ENCODE data around the gene CFAP74. TPM values are rescaled to one million over a fixed set of nuclear protein-coding genes. Genes with fewer than 3 reads are reported as not detected.

Gene CFAP74
- total RNA-seq, 2 experiments from 2014 or later = not detected

- H3K4me1 Mint-ChIP-seq = no peaks in the 10 kb centered on the region
- H3K36me3 Mint-ChIP-seq (ENCODE audit: low read depth) = peaks cover 5% of the 10 kb centered on the region
- CTCF ChIA-PET = no interaction called here
- H3K27ac Mint-ChIP-seq = no peak overlapping the region
- POLR2A ChIA-PET = no interaction called here
- H3K9me3 Mint-ChIP-seq = peaks cover 16% of the 10 kb centered on the region
- DNase-seq = no peak
- H3K4me3 Mint-ChIP-seq = no peak overlapping the region
- H3K27me3 Mint-ChIP-seq = no peaks in the 10 kb centered on the region
Observed at GRCh38 chr1:1929639-1930545, 73.7 kb downstream of the CFAP74 start.

GRCh38 chr1:1929102-1929638 lies 74.4 kb downstream of the CFAP74 start:
- H3K9me3 Mint-ChIP-seq = peaks cover 8% of the 10 kb centered on the region
- H3K36me3 Mint-ChIP-seq (ENCODE audit: low read depth) = peaks cover 2% of the 10 kb centered on the region
- no peak overlapping the region for H3K4me3 Mint-ChIP-seq
- no peak overlapping the region for H3K27ac Mint-ChIP-seq
- POLR2A ChIA-PET = no interaction called here
- no peaks in the 10 kb centered on the region for H3K4me1 Mint-ChIP-seq
- CTCF ChIA-PET = no interaction called here
- no peaks in the 10 kb centered on the region for H3K27me3 Mint-ChIP-seq
- no peak for DNase-seq

DNA sequence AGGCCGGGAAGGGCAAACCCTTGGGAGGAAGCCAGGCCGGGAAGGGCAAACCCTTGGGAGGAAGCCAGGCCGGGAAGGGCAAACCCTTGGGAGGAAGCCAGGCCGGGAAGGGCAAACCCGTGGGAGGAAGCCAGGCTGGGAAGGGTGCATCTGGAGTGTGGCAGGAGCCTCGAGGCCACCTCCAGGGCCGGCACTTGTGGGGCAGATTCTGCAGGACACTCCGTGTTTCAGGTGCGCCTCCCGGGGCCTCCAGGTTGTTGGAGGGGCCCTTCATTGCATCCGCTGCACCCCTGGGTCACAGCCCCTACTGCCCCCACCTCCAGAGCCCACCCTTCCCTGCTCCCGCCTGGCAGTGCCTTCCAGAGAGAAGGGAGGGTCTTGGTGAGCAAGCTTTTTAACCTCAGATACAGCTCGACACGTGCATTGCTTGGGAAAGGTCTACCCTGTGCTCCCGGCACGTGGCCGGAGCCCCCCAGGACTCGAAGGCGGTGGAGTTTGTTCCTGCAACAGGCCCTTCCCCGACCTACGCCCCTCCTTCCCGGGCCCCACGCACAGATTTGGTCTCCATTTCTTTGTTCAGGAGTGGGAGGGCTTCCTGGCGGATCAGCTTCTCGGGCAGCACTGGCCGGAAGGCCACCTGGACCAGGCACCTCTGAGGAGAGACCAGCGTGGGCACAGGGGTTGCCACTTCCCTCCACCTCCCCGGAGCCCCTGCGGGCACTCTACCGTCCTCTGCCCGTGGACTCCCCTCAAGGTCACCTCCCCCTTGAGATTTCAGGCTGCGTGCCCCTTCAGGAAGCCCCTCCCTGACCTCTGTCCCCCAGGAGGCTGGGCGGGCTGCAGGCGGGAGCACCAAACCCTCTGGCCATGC lies 75.1 kb downstream of the CFAP74 start:
- no peaks in the 10 kb centered on the region for H3K36me3 Mint-ChIP-seq (ENCODE audit: low read depth)
- no peak overlapping the region for H3K27ac Mint-ChIP-seq
- POLR2A ChIA-PET = no interaction called here
- H3K27me3 Mint-ChIP-seq = no peaks in the 10 kb centered on the region
- H3K9me3 Mint-ChIP-seq = peaks cover 1% of the 10 kb centered on the region
- no peak overlapping the region for H3K4me3 Mint-ChIP-seq
- H3K4me1 Mint-ChIP-seq = no peaks in the 10 kb centered on the region
- CTCF ChIA-PET = no interaction called here
- DNase-seq = no peak

- H3K4me3 Mint-ChIP-seq = no peak overlapping the region
- no peaks in the 10 kb centered on the region for H3K27me3 Mint-ChIP-seq
- H3K9me3 Mint-ChIP-seq = no peaks in the 10 kb centered on the region
- POLR2A ChIA-PET = no interaction called here
- CTCF ChIA-PET = no interaction called here
- H3K27ac Mint-ChIP-seq = no peak overlapping the region
- DNase-seq = no peak
- no peaks in the 10 kb centered on the region for H3K36me3 Mint-ChIP-seq (ENCODE audit: low read depth)
- no peaks in the 10 kb centered on the region for H3K4me1 Mint-ChIP-seq
Observed at GRCh38 chr1:1927751-1928150, 75.8 kb downstream of the CFAP74 start.

DNA sequence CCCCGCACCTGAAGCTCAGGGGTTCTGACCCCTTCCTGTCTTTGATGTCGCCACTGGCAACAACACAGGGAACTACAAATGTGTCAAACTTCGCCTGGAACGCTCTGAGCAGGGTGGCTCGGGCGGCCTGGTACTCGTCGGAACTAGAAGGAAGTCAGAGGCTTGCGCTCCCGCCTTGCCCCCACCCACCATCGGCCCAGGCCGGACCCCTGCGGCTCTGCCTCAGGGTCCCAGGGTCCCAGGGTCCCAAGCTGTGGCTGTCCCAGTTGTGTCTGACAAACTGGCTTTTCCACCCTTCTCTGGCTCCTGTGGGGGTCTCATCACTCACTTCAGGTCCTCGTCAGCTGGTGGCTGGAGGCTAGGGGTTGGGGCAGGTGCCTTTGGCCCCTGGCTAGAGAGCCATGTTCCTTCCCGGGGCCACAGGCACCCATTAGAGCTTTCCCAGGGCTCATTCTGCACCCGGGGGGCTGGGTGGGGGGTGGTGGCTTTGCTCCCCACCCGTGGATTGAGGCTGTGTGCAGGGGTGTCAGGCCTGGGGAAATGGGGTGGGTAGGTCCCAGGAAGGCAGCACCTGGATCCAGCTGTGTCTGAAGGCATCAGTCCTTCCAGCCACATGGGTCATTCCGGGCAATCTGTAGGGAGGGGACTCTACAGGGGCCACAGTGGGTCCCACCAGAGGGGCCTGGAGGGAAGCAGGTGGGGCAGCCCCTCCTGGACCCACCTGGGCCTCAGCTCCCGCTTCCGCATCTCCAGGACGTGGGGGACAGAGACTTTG lies 76.5 kb downstream of the CFAP74 start:
- H3K9me3 Mint-ChIP-seq = no peaks in the 10 kb centered on the region
- H3K4me1 Mint-ChIP-seq = no peaks in the 10 kb centered on the region
- CTCF ChIA-PET = no interaction called here
- no peak overlapping the region for H3K27ac Mint-ChIP-seq
- no peaks in the 10 kb centered on the region for H3K27me3 Mint-ChIP-seq
- DNase-seq = no peak
- H3K4me3 Mint-ChIP-seq = no peak overlapping the region
- H3K36me3 Mint-ChIP-seq (ENCODE audit: low read depth) = no peaks in the 10 kb centered on the region
- POLR2A ChIA-PET = no interaction called here

- no peaks in the 10 kb centered on the region for H3K9me3 Mint-ChIP-seq
- CTCF ChIA-PET = no interaction called here
- H3K36me3 Mint-ChIP-seq (ENCODE audit: low read depth) = no peaks in the 10 kb centered on the region
- H3K4me3 Mint-ChIP-seq = no peak overlapping the region
- H3K4me1 Mint-ChIP-seq = no peaks in the 10 kb centered on the region
- H3K27me3 Mint-ChIP-seq = no peaks in the 10 kb centered on the region
- no peak overlapping the region for H3K27ac Mint-ChIP-seq
- no peak for DNase-seq
- POLR2A ChIA-PET = no interaction called here
Observed at GRCh38 chr1:1926346-1926811, 77.2 kb downstream of the CFAP74 start.

GRCh38 chr1:1925437-1926345 lies 77.9 kb downstream of the CFAP74 start:
- DNase-seq = no peak
- Mint-ChIP-seq H3K4me3 (no peak overlapping the region), H3K9me3 (no peaks in the 10 kb centered on the region), H3K36me3 (ENCODE audit: low read depth) (no peaks in the 10 kb centered on the region), H3K27ac (no peak overlapping the region), H3K27me3 (no peaks in the 10 kb centered on the region), H3K4me1 (no peaks in the 10 kb centered on the region)
- ChIA-PET POLR2A (no interaction called here), CTCF (no interaction called here)

DNA sequence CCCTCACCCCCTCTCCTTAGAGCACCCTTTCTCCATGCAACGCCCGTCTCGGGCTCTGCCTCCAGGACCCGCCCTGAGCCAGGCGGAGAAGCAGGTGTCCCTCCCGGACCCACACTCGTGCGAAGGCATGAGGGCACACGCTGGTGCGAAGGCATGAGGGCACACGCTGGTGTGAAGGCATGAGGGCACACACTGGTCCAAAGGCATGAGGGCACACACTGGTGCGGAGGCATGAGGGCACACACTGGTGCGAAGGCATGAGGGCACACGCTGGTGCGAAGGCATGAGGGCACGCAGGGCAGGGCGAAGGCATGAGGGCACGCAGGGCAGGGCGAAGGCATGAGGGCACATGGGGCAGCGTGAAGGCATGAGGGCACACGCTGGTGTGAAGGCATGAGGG lies 78.7 kb downstream of the CFAP74 start:
- ChIA-PET POLR2A (no interaction called here), CTCF (no interaction called here)
- H3K9me3 Mint-ChIP-seq = no peaks in the 10 kb centered on the region
- no peak for DNase-seq
- H3K36me3 Mint-ChIP-seq (ENCODE audit: low read depth) = no peaks in the 10 kb centered on the region
- no peak overlapping the region for H3K4me3 Mint-ChIP-seq
- no peaks in the 10 kb centered on the region for H3K27me3 Mint-ChIP-seq
- no peak overlapping the region for H3K27ac Mint-ChIP-seq
- H3K4me1 Mint-ChIP-seq = no peaks in the 10 kb centered on the region

DNA sequence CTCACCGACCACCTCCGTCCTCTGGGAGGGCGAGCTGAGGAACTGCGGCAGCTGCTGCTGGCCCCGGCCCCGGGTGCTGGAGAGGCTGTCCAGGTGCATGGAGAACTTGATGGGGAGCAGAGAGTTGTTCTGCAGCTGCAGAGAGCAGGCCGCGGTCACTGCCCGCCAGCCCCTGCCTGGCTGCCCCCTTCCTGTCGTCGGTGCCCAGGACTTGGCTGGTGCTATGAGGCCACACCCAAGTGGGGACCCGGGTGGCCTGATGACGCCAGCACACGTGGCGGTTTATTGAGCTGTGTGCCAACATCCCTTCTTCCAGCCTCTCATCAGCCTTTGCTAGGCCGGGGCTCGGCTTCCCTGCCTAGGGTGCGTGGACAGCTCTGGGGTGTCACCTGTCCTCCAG lies 79.2 kb downstream of the CFAP74 start:
- no peak for DNase-seq
- ChIA-PET POLR2A (no interaction called here), CTCF (no interaction called here)

DNA sequence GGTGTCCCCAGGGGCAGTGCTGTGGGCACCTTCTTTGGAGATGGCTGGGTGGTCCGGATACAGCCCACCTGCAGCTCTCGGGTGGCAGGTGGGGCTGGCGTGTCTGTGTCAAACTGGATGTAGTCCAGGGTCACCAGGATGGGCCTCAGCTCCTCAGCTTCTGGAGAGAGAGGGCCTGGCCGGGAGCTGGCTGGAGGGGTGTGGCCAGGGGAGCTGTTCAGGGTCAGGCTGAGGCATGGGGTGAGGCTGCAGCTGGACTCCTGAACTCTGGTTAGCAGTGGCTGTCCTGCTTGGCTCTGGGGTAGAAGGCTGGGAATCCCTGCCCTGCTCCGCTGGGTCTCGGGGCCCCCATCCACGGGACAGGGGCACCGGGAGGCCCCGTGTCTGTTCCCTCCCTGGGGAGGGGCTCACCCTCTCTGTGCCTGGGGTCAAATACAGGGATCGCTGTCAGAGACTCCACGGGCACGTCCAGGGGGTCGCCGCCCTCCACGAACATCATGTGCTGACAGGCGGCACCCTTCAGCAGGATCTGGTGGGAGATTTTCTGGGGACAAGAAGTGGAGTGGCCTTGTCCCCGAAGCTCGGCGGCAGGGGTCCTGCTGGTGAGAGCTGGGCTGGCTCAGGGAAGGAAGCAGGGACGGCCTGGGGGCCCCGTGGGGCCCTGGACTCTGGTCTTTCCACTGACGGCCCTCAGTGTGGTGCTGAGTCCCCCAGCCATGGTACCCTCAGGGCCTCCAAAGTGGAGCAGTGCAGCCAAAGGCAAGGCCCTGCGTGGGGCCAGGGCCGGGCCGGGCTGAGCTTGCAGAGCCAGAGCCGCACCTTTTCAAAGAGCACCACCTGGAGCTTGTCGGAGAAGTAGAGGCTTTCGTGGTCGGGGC lies 80.4 kb downstream of the CFAP74 start:
- Mint-ChIP-seq H3K9me3 (no peaks in the 10 kb centered on the region), H3K4me3 (no peak overlapping the region), H3K27me3 (no peaks in the 10 kb centered on the region), H3K4me1 (peaks cover 4% of the 10 kb centered on the region), H3K36me3 (ENCODE audit: low read depth) (no peaks in the 10 kb centered on the region), H3K27ac (no peak overlapping the region)
- CTCF ChIA-PET = no interaction called here
- no peak for DNase-seq
- POLR2A ChIA-PET = no interaction called here

More for the DNA sequence above, 79.2 kb downstream of the CFAP74 start:
- Mint-ChIP-seq H3K9me3 (no peaks in the 10 kb centered on the region), H3K4me3 (no peak overlapping the region), H3K36me3 (ENCODE audit: low read depth) (no peaks in the 10 kb centered on the region), H3K27ac (no peak overlapping the region), H3K27me3 (no peaks in the 10 kb centered on the region), H3K4me1 (peaks cover 3% of the 10 kb centered on the region)

GRCh38 chr1:1922702-1922955 lies 81.0 kb downstream of the CFAP74 start:
- Mint-ChIP-seq H3K4me3 (no peak overlapping the region), H3K9me3 (no peaks in the 10 kb centered on the region), H3K36me3 (ENCODE audit: low read depth) (no peaks in the 10 kb centered on the region), H3K4me1 (peaks cover 4% of the 10 kb centered on the region), H3K27me3 (no peaks in the 10 kb centered on the region), H3K27ac (no peak overlapping the region)
- CTCF ChIA-PET = no interaction called here
- POLR2A ChIA-PET = no interaction called here
- no peak for DNase-seq

Data from activated CD4-positive, alpha-beta memory T cell treated with anti-CD3 and anti-CD28 coated beads, Interleukin-2, amount 10 ng/mL, durations not matched to agents 7 days and 5 days (primary cell).